ENCODE results near the gene PCSK6.

The PCSK6 gene

GRCh38 chr15:101498717-101499480 is 9.4 kb upstream of the PCSK6 start:
- no peak for DNase-seq

DNA sequence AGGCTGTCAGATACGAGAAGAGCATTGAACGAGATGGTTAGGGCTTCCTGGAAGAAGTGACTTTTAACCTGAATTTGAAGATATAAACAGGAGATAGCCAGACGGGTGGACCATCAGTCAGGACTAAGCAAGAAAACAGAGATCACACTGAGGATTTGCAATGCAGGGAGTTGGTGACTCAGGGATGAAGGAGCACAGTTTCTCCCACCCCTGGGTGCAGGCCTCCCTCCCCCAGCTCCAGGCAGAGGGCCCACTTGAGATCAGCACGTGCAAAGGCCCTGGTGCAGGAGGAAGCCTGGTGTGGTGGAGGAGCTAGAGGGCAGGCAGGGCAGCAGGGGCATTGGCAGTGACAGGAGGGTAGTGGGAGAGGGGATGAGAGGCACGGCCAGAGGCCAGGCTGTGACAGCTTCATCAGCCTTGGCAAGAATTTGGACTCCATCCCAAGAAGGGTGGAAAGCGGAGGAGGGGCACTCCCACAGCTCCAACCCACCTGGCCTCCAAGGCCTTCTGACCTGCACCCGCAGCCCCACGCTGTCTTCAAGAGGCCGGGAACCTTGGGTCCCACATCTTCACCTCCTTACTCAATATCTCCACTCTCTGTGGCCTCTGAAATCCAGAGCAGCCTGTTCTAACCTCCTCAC is 8.7 kb upstream of the PCSK6 start:
- DNase-seq, result no peak

DNA sequence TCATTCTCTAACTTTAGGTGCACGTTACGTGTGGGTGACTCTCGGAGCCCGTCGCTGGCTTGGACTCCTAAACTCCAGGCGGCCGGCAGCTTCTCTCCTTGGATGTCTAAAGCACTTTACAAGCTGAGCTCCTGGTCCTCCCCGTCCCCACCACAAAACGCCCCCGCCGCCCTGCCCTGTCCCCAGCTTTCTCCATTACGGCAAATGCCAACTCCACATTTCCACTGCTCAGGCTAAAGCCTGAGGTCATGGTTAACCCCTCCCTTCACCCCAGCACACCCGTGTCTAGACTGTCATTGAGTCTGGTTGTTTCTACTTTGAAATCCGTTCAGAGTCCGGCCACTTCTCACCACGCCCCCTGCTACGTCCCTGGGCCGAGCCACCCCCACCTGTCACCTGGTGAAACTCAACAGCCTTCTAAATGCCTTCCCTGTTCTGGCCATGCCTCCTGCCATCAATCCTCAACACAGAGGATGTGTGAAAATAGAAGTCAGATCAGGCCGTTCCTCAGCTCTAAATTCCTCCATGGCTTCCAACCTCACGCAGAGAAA is 8.1 kb upstream of the PCSK6 start:
- no peak for DNase-seq

GRCh38 chr15:101497017-101497416 is 7.5 kb upstream of the PCSK6 start:
- DNase-seq, result no peak

DNA sequence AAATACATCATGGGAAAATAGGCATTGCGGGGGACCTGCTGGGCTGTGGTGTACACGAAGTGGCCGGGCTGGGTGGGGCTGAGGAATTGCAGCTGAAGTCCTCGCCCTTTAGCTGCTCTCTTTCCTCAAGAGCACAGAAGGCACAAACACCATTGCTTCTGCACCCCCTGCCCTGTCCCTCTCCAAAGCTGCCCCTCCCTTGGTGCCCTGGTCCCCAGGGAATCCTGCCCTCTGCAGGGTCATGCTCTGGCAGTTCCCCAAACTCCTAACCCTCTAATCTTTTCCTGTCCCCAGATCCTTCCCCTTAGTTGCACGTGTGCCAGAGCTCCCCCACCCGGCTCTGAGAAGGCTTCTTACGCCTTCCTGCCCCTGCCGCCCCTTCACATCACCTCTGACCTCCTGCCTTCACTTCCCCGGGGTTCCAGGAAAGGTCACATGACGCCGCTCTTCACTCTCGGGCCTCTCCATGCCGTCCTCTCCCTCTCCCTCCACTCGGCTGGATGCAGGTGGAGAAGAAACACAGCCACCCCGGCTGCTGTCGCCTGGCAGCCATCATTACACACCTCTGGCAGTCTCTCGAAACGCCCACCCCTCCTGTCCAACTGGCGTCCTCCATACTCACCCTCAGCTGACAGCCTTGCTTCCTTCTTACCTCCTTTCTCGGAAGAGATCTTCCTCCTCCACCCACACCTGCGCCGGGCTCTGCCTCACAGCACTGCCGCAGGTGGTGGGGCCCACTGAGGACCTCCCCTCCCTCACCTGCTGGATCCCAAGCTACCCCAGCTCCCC is 6.9 kb upstream of the PCSK6 start:
- no peak for DNase-seq

DNA sequence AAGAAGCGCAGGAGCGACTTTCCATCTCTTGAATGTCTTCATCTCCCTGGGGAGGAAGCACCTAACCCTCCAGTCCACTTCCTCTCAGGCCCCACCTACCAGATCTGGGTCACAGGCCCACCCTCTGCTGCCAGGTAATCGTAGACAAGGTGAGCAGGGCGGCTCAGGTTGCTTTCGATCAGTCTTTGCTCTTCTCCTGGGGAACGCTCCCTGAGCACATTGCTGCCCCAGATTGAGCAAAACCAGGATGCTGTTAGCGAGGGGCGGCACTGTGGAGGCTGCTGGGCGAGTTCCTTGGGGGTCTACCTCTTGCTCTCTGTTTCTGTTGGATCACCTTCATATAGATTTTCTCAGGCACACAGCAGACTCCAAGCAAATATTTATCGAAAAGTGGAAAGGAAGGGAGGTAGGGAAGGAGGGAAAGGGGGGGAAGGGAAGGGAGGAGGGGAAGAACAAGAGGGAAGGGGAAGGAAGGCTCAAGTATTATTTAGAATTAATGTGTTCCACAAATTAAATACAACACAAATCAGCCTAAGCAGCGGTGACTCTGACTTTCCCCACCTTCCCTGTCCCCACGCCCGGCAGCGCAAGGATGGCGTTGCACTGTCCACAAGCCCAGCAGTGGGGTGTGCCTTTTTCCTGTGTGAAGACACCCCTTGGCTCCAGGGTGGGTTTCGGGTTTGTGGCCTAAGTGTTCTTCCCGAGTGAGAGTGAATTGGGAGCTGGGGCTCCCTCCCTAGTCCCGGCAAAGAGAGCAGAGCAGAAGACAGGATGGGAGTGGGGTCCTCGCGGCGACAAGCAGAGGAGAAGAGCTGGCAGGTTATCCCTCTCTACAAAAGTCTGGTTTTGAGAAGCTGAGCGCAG is 6.1 kb upstream of the PCSK6 start:
- no peak for DNase-seq

DNA sequence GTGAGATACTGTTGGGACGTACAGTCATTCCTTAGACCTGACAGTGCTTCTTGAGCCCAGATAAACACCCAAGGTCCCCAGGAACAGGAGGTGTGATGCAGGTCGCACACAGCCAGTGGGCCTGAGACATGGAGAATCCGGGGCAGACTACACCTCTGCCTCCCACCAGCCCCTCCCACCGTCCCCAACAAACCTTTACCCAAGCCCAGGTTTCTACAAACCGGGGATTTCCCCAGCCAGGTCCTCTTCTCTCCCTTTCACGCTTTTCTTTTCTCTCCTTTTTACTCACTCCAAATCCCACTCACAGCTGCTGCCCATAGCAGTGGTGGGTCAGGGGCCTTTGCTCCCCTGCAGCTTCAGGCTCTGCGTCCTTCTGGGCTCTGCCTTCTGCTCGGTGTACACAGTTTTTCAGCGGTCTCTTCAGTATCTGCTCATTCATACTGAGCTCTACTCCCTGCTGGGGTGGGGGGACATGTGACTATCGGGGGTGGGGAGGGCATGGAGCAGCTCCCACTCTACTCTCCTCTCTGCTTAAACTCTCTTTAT is 4.8 kb upstream of the PCSK6 start:
- no peak for DNase-seq

DNA sequence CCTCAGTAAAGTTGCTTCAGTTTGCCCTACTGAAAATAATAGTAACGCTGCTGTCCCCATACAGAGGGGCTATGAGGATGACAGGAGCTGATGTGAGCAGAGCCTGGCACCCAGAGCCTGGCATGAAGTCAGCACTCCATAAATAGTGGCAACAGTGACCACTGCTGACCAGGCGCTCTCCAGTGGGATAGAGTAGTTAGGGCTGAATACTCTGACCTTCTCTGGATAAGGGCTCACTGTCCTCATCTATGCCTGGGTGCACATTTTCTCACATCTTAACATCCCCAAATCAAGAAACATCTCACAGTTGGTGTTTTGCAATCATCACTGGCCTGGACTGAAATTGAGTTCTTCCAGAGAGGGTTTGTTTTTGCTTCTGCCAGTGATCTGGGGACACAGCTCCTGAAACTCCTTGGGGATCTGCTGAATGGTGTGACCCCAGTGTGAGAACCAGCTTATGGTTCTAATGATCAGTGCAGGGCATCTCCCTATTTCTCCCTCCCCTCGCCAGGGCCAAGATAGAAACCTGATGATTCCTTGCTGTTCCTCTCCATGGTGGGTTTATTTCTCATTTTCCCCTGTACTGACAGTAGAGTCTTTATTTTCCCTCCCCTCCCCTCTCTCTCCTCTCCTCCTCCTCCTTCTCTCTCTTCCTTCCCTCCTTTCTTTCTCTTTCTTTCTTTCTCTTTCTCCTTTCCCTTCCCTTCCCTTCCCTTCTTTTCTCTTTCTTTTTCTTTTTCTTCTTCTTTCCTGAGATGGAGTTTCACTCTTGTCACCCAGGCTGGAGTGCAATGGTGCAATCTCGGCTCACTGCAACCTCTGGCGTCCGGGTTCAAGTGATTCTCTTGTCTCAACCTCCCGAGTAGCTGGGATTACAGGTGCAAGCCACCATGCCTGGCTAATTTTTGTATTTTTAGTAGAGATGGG is 3.5 kb upstream of the PCSK6 start:
- DNase-seq, result no peak

- no peak for DNase-seq
Observed at GRCh38 chr15:101491734-101492640, 2.5 kb upstream of the PCSK6 start.

- DNase-seq, result no peak
Observed at GRCh38 chr15:101490922-101491733, 1.6 kb upstream of the PCSK6 start.

- no peak for DNase-seq
Observed at GRCh38 chr15:101490408-101490891, 943 bp upstream of the PCSK6 start.

GRCh38 chr15:101489237-101489598 is 289 bp downstream of the PCSK6 start:
- peak; percentile 39 for DNase-seq

- DNase-seq, result no peak
Observed at GRCh38 chr15:101488300-101489164, 975 bp downstream of the PCSK6 start.

GRCh38 chr15:101486696-101487459 is 2.6 kb downstream of the PCSK6 start:
- DNase-seq, result no peak

GRCh38 chr15:101483462-101483861 is 6.0 kb downstream of the PCSK6 start:
- no peak for DNase-seq

- no peak for DNase-seq
Observed at GRCh38 chr15:101482526-101483371, 6.8 kb downstream of the PCSK6 start.
